HG03159 (cell line): ENCODE data around the gene FUT3.
"Not testable (repeated sequence)": the region's sequence is repeated elsewhere in the genome, so short reads cannot be mapped to it uniquely, and the experiment has no call there.

ENCODE experiments used
- ATAC-seq: cut with Tn5 transposase; IDR thresholded peaks from one replicate; pipeline ENCODE4 v1.9.1; 2021; ENCODE audit warnings: mild to moderate bottlenecking, moderate library complexity; ENCODE audit not compliant: unreplicated experiment

Gene FUT3

GRCh38 chr19:5851302-5851701, at the start of gene FUT3:
Gene FUT3, minus strand, starts transcription at chr19:5851449.
- no peak for ATAC-seq

- no peak for ATAC-seq
Observed at GRCh38 chr19:5900976-5901375, 49.7 kb upstream of the FUT3 start.

GRCh38 chr19:5899728-5900526, 48.7 kb upstream of the FUT3 start:
- no peak for ATAC-seq

- no peak for ATAC-seq
Observed at GRCh38 chr19:5897189-5897969, 46.1 kb upstream of the FUT3 start.

- no peak for ATAC-seq
Observed at GRCh38 chr19:5896365-5897076, 45.3 kb upstream of the FUT3 start.

- no peak for ATAC-seq
Observed at GRCh38 chr19:5895890-5896289, 44.6 kb upstream of the FUT3 start.

GRCh38 chr19:5895409-5895808, 44.2 kb upstream of the FUT3 start:
- no peak for ATAC-seq

GRCh38 chr19:5894704-5895349, 43.6 kb upstream of the FUT3 start:
- ATAC-seq = no peak

GRCh38 chr19:5893907-5894703, 42.9 kb upstream of the FUT3 start:
- no peak for ATAC-seq

- no peak for ATAC-seq
Observed at GRCh38 chr19:5893296-5893903, 42.2 kb upstream of the FUT3 start.

GRCh38 chr19:5892772-5893275, 41.6 kb upstream of the FUT3 start:
- no peak for ATAC-seq

GRCh38 chr19:5891938-5892771, 40.9 kb upstream of the FUT3 start:
- ATAC-seq = no peak

GRCh38 chr19:5891572-5891937, 40.3 kb upstream of the FUT3 start:
- no peak for ATAC-seq

GRCh38 chr19:5890099-5890498, 38.9 kb upstream of the FUT3 start:
- no peak for ATAC-seq

- no peak for ATAC-seq
Observed at GRCh38 chr19:5889288-5889971, 38.2 kb upstream of the FUT3 start.

GRCh38 chr19:5884065-5884811, 33.0 kb upstream of the FUT3 start:
- ATAC-seq = not testable (repeated sequence)

GRCh38 chr19:5883157-5883873, 32.1 kb upstream of the FUT3 start:
- not testable (repeated sequence) for ATAC-seq
